Natural killer cell treated with Interleukin-12 subunit alpha and Interleukin-12 subunit beta and Interleukin-15 and Interleukin-18, amount 100 ng/mL, for 72 hours (primary cell): ENCODE measurements around the gene RHBDD3. TPM values are rescaled to one million over a fixed set of nuclear protein-coding genes. Genes with fewer than 3 reads are reported as not detected.
"Not testable (repeated sequence)": the region's sequence is repeated elsewhere in the genome, so short reads cannot be mapped to it uniquely, and the experiment has no call there.

Source experiments
- ATAC-seq, 2 donors: fragments of 150-1000 bp; cut with Tn5 transposase in 1 of 2; sonication (Bioruptor Pico), chemical (Tn5 transposase) in 1 of 2; 2 replicates each; pipeline ENCODE4 v1.10.0; 2021
- DNase-seq: peaks from one replicate; pipeline ENCODE4 v3.0.0; 2022; ENCODE audit warnings: low spot score
- H3K27ac Mint-ChIP-seq, 2 donors: 1 replicate in 1 of 2; 2 replicates in 1 of 2; pipeline ENCODE4 v1.8.0; 2022; ENCODE audit warnings: mixed read lengths in 2 of 2, mild to moderate bottlenecking in 1 of 2, moderate library complexity in 1 of 2
- H3K27me3 Mint-ChIP-seq, 2 donors: 1 replicate in 1 of 2; 2 replicates in 1 of 2; pipeline ENCODE4 v1.8.0; 2022; ENCODE audit warnings: mixed read lengths in 2 of 2
- H3K36me3 Mint-ChIP-seq: one replicate; pipeline ENCODE4 v1.8.0; 2022; ENCODE audit warnings: mixed read lengths
- H3K4me1 Mint-ChIP-seq, 2 donors: 1 replicate in 1 of 2; 2 replicates in 1 of 2; pipeline ENCODE4 v1.8.0; 2022; ENCODE audit warnings: low read depth in 2 of 2, mixed read lengths in 2 of 2, mild to moderate bottlenecking in 1 of 2
- H3K4me3 Mint-ChIP-seq: one replicate; pipeline ENCODE4 v1.8.0; 2022; ENCODE audit warnings: mixed read lengths
- H3K9me3 Mint-ChIP-seq: 2 replicates; pipeline ENCODE4 v1.8.0; 2022; ENCODE audit warnings: mixed read lengths
- total RNA-seq, 2 donors: library from RNA; stranded (reverse); gene quantifications; one replicate each; pipeline ENCODE4 v1.2.3, GENCODE V29; 2022

The RHBDD3 gene
- total RNA-seq, 2 donors from 2014 or later, result 33.6 to 69.0 TPM

DNA sequence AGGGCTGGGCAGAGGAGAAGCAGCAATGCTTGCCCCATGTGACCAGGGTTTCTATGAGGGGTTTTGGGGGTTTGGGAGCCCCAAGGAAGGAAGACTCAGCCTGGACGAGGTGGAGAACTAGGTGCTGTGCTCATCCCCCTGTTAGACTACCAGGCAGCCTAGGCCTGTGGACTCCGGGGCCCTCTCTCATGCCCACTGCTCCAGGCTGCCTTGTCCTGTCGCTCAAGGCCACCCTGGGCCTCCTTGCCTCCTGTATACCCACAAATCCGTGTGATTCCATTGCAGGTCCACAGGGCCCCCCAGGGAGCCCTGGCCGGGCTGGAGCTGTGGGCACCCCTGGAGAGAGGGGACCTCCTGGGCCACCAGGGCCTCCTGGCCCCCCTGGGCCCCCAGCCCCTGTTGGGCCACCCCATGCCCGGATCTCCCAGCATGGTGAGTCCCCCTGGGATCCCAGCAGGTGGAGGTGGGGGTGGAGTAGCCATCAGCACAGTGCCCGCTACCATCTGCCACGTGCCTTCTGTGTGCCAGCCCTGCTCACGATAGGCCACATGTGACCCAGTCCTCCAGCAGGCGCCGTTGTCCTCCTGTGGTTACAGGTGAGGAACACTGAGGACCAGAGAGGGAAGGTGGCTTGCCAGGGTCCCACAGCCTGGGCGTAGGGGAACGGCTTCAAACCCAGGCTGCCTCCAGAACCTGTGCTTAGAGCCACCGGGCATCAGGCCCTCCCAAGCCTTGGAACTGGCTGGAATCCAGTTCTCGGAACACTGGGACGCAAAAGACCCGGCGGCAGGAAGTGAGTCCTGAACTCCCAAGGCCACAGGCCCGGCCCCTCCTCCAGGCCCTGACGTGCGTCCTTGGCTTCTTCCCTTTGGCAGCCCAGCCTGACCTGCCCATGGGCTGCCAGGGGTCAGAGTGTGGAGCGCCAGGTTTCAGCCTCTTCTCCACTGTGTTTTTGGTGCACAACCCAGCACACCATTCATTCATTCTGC, 35.5 kb downstream of the RHBDD3 start:
- Mint-ChIP-seq H3K9me3 (no peaks in the 10 kb centered on the region), H3K36me3 (no peaks in the 10 kb centered on the region), H3K27me3 (no peaks in the 10 kb centered on the region), H3K4me3 (no peak overlapping the region), H3K4me1 (no peaks in the 10 kb centered on the region), H3K27ac (no peak overlapping the region)
- peak in 1 of 2 donors; percentile 39 for ATAC-seq
- no peak for DNase-seq

DNA sequence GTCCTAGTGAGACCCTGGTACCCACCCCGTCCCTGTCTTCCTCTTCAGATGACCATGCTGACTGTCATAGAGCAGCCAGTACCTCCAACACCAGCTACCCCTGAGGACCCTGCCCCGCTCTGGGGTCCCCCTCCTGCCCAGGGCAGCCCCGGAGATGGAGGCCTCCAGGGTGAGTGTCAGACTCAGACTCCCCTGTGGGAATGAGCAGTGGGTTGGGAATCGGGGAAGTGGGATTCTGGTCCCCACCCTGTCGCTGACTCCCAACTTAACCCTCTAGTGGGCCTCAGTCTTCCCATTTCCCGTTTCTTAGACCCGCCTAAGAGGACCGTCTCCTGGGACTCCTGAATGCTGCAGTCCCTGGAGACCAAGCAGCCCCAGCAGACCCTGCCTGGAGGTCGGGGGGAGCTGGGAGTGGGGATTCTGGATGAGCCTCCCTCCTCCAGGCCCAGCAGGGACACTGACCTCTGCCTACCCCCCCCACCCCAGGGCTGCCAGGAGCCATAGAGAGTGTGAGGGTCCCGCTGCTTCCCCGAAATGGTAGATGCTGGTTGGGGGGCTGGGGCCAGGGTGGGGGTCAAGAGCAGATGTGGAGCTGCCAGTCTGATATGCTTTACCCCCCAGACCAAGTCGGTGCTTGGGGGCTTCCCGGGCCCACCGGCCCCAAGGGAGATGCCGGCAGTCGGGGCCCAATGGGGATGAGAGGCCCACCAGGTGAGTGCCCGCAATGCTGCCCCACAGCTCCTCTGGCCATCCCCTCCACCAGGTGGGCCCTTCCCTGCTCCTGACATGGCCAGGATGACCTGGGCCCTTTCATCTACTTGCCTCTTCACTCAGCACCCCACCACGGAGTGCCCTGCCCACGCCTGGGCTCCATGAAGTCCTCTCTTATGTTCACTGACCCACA, 36.6 kb downstream of the RHBDD3 start:
- ATAC-seq (no peak), DNase-seq (no peak)
- Mint-ChIP-seq H3K9me3 (no peaks in the 10 kb centered on the region), H3K27ac (no peak overlapping the region), H3K36me3 (no peaks in the 10 kb centered on the region), H3K27me3 (no peaks in the 10 kb centered on the region), H3K4me1 (no peaks in the 10 kb centered on the region), H3K4me3 (no peak overlapping the region)

DNA sequence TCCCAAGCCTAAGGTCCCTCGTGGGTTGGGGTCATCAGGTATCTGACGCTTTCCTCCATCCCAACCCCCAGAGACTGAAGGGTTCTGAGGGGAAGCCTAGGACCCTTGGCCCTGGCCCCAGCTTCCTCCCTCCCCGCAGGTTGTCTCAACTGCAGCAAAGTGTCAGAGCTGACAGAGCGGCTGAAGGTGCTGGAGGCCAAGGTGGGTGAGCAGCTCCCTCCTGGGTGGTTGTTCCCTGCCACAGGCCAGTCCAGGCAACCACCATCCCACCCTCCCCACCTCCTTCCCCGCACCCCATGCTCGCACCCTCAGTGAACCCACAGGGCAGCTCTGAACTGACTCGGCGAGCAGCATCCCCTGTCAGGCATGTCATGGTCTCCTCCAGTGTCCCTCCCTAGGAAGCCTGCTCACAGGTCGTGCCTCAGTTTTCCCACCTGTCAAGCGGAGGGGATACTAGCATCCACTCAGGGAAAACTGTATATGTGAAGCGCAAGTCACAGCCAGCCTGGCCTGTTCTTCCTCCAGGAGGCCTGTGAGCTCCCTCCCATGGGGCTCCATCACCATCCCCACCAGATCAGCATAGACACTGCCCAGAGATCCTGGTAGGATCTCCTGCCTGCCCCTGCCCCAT, 41.3 kb downstream of the RHBDD3 start:
- no peaks in the 10 kb centered on the region for H3K9me3 Mint-ChIP-seq
- H3K4me3 Mint-ChIP-seq, result no peak overlapping the region
- H3K27me3 Mint-ChIP-seq, result no peaks in the 10 kb centered on the region
- H3K4me1 Mint-ChIP-seq, result no peaks in the 10 kb centered on the region
- H3K27ac Mint-ChIP-seq, result no peak overlapping the region
- ATAC-seq (peak in 1 of 2 donors; percentile 14), DNase-seq (peak; percentile 54)
- H3K36me3 Mint-ChIP-seq, result no peaks in the 10 kb centered on the region

DNA sequence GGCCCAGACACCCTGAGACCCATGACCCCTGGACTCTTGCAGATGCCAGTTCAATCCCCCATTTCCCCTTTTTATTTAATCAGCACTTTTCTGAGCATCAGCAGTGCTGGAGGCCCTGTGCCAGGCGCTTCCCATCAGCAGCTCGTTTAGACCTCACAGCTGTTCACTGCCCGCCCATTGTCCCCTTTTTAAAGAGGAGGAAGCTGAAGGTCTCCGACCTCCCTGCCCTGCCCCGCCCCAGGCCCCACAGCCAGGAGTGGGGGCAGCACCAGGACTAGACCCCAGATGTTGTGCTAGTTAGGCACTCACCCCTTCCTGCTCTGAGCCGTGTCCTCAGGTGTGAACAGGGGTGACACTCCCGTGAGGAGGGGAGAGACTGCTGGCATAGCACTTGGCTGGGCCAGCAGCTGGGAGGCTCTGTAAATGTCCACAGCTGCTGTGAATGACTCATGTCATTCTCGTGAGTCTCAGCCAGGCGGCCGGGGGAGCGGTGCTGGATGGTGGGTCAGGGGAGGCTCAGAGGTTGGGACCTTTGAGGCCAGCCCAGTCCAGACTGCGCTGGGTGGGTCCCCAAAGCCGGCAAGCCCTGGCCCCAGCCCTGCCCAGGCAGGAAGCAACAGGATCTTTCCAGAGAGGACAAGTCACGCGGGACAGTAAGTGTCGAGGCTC, 42.2 kb downstream of the RHBDD3 start:
- H3K4me3 Mint-ChIP-seq, result no peak overlapping the region
- H3K9me3 Mint-ChIP-seq, result no peaks in the 10 kb centered on the region
- no peaks in the 10 kb centered on the region for H3K36me3 Mint-ChIP-seq
- ATAC-seq (peak in 1 of 2 donors; percentile 20), DNase-seq (peak; percentile 59)
- H3K4me1 Mint-ChIP-seq, result no peaks in the 10 kb centered on the region
- no peaks in the 10 kb centered on the region for H3K27me3 Mint-ChIP-seq
- no peak overlapping the region for H3K27ac Mint-ChIP-seq

- Mint-ChIP-seq H3K4me1 (no peaks in the 10 kb centered on the region), H3K36me3 (no peaks in the 10 kb centered on the region), H3K27ac (no peak overlapping the region), H3K4me3 (no peak overlapping the region), H3K9me3 (no peaks in the 10 kb centered on the region), H3K27me3 (no peaks in the 10 kb centered on the region)
- DNase-seq, result peak; percentile 49
- peak in 1 of 2 donors; percentile 17 for ATAC-seq
These were observed 42.8 kb downstream of the RHBDD3 start for GRCh38 chr22:29224859-29225410.

GRCh38 chr22:29224121-29224858, 43.5 kb downstream of the RHBDD3 start:
- no peaks in the 10 kb centered on the region for H3K4me1 Mint-ChIP-seq

DNA sequence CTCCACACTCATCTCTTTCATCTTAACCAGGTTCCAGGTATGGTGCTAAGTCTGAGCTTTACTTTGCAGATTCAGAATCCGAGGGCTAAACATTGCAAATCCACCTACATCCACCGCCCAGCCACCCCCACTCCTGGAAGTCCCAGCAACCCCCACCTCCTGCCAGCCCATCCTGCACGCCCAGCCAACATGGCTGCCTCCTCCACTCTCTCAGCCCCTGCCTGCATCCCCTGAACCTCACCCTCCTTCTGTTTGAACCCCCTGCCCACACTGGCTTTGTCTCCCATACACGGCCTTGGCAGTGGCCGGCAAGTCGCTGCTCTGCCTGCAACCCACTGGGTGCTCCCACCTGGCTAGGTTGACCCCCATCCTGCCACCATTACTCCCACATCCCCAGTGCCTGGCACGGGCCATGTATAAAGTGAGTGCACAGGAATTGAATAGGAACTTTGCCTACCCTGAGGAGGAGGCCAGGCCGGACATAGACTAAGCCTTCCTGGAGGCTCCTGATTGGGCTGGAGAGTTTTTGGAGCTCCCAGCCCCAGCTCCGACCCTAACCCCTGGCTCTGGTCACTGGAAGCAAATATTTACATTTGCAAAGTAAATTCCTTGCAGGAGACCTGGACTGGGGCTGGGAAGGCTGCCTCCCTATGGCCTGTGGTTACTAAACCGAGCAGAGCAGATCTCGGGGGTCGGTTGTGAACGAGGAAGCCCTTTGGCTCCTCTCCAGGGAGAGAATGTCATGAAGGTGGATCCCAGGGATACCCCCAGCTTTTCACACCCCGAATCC, 47.7 kb downstream of the RHBDD3 start:
- Mint-ChIP-seq H3K27ac (peak overlapping the region in 1 of 2 donors; percentile 39), H3K9me3 (no peaks in the 10 kb centered on the region), H3K4me3 (no peak overlapping the region), H3K4me1 (no peaks in the 10 kb centered on the region), H3K36me3 (no peaks in the 10 kb centered on the region), H3K27me3 (no peaks in the 10 kb centered on the region)
- DNase-seq (no peak), ATAC-seq (no peak)

More at GRCh38 chr22:29224121-29224858, 43.5 kb downstream of the RHBDD3 start:
- Mint-ChIP-seq H3K36me3 (no peaks in the 10 kb centered on the region), H3K9me3 (no peaks in the 10 kb centered on the region), H3K27ac (no peak overlapping the region), H3K27me3 (no peaks in the 10 kb centered on the region), H3K4me3 (no peak overlapping the region)
- ATAC-seq, result no peak
- DNase-seq, result peak; percentile 44

DNA sequence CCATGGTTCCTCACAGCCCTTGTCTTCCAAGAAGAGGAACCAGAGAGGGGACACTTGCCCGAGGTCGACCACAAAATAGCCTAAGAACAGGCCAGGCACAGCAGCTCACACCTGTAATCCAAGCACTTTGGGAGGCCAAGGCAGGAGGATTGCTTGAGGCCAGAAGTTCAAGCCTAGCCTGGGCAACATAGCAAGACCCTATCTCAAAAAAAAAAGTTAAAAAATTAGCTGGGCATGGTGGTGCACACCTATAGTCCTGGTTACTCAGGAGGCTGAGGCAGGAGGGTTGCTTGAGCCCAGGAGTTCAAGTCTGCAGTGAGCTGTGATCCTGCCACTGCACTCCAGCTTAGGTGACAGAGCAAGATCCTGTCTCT, 48.4 kb downstream of the RHBDD3 start:
- H3K4me1 Mint-ChIP-seq, H3K27me3 Mint-ChIP-seq, H3K36me3 Mint-ChIP-seq, DNase-seq, ATAC-seq, H3K9me3 Mint-ChIP-seq, H3K4me3 Mint-ChIP-seq: not testable (repeated sequence)
- H3K27ac Mint-ChIP-seq, result peak overlapping the region in 1 of 2 donors; percentile 39

DNA sequence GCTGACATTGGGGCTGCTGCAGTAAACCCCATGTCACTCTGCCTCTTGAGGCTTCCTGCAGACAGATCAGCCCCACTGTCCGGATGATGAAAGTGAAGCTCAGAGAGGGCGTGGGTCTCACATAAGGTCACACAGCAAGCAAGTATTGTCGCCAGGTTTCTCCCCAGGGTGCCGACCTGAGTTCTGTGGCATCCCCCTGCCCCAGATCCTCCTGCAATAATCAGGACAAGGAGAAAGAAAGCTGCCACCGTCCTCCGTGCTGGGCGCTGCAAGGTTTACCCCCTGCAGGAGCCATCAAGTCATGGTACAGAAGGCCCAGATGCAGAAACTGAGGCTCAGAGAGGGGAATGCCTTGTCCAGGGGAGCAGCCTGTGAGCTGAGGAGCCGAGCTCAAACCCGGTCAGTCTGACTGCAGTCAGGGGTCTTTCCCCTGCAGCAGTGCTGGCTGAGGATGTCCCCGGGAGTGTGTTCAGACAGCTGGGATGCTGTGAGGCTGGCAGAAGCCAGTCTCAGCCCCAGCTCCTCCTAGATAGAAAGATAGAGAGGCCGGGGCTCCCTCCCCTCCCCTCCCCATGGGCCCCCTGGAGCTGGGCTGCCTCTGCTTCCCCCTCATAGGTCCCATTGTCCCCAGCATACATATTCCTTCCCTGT, 48.9 kb downstream of the RHBDD3 start:
- no peaks in the 10 kb centered on the region for H3K27me3 Mint-ChIP-seq
- no peaks in the 10 kb centered on the region for H3K9me3 Mint-ChIP-seq
- ATAC-seq (no peak), DNase-seq (no peak)
- H3K4me1 Mint-ChIP-seq, result no peaks in the 10 kb centered on the region
- H3K27ac Mint-ChIP-seq, result no peak overlapping the region
- H3K4me3 Mint-ChIP-seq, result no peak overlapping the region
- H3K36me3 Mint-ChIP-seq, result no peaks in the 10 kb centered on the region

DNA sequence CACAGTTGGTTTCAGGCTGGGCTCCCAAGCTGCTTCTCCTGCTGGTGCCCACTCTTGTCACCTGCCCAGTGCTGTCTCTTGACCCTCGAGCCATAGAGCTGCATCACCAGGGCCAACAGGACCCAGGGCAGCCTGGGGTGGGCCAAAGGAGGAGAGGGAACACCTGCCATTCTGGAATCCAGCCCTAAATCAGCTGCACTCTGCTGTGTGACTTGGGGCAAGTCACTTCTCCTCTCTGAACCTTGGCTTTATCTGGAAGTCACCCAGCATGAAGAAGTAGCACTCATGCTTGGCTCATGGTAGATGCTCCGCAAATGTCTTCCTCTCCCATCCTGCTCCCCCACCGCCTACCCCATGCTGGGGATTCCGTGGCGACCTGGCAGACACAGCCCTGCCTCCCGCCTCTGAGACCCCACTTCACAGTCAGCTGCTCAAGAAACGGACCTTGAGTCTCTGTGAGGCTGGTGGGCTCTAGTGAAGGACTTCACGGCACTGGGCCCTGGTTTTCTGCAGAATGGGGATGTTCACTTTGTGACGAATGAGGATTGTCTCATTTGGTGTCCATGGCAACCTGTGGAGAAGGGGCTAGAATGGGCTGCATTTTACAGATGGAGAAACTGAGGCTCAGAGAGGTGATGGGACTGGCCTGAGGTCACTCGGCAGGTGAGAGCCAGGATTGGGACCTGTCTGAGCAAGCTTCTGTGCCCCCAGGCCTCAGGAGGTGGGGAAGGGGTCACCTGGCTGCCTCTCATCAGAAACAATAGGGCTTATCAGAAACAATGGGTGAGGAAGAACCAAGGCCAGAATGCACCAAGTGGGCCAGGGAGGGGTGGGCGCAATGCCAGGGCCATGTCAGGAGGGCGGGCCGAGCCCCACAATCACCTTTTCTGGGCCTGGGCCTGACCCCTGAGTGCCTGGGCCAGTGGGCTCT, 49.7 kb downstream of the RHBDD3 start:
- no peak for DNase-seq
- Mint-ChIP-seq H3K36me3 (no peaks in the 10 kb centered on the region), H3K9me3 (no peaks in the 10 kb centered on the region), H3K4me3 (no peak overlapping the region), H3K4me1 (no peaks in the 10 kb centered on the region), H3K27me3 (no peaks in the 10 kb centered on the region), H3K27ac (no peak overlapping the region)
- ATAC-seq, result no peak
